Hepatocyte (in vitro differentiated cells): Measurements from ENCODE around the gene SCAF4.

Experiments used
- EZH2 ChIP-seq: fragments of 200-600 bp; sonication (generic); IDR thresholded peaks from 2 replicates; pipeline ENCODE4 v1.6.1; 2016; ENCODE audit warnings: antibody characterized with exemption, mild to moderate bottlenecking, borderline replicate concordance
- TF ChIP-seq, protein P1 (sequence below): fragments of 200-600 bp; sonication (generic); IDR thresholded peaks from 2 replicates; pipeline ENCODE4 v1.5.1; 2016; ENCODE audit warnings: antibody characterized with exemption, mild to moderate bottlenecking; ENCODE audit not compliant: poor library complexity

DNA sequence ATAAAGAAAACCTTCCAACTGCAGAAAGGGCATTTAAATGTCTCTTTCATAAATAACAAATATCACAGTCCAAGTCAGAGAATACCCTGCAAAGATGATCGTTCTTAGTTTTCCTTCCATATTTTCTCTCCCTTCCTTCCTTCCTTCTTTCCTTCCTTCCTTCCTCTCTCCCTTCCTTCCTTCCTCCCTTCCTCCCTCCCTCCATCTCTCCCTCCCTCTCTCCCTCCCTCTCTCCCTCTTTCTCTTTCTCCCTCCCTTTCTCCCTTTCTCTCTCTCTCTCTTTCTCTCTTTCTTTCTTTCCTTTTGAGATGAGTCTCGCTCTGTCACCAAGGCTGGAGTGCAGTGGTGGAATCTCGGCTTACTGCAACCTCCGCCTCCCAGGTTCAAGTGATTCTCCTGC lies 29.0 kb upstream of the SCAF4 start:
- TF ChIP-seq, protein P1, sequence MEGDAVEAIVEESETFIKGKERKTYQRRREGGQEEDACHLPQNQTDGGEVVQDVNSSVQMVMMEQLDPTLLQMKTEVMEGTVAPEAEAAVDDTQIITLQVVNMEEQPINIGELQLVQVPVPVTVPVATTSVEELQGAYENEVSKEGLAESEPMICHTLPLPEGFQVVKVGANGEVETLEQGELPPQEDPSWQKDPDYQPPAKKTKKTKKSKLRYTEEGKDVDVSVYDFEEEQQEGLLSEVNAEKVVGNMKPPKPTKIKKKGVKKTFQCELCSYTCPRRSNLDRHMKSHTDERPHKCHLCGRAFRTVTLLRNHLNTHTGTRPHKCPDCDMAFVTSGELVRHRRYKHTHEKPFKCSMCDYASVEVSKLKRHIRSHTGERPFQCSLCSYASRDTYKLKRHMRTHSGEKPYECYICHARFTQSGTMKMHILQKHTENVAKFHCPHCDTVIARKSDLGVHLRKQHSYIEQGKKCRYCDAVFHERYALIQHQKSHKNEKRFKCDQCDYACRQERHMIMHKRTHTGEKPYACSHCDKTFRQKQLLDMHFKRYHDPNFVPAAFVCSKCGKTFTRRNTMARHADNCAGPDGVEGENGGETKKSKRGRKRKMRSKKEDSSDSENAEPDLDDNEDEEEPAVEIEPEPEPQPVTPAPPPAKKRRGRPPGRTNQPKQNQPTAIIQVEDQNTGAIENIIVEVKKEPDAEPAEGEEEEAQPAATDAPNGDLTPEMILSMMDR: no peak
- TF ChIP-seq EZH2: no peak
